HEK293T (cell line): ENCODE measurements around the gene PURB.

Source experiments
- CTCF ChIA-PET: fragments of 350-600 bp; formaldehyde crosslinking; extraction: SDS; loops from one replicate; lab custom pipeline; 2021; ENCODE audit warnings: antibody characterized with exemption, inconsistent platforms; lab: Yijun Ruan, JAX
- POLR2A ChIA-PET: fragments of 350-600 bp; formaldehyde crosslinking; extraction: SDS; loops from one replicate; lab custom pipeline; 2020; ENCODE audit warnings: antibody characterized with exemption, inconsistent platforms; lab: Yijun Ruan, JAX
- DNase-seq: peaks from one replicate; pipeline ENCODE4 v3.0.0; 2012; ENCODE audit warnings: mixed read lengths; ENCODE audit errors: extremely low spot score
- ARNT ChIP-seq: fragments of 450-650 bp; IDR thresholded peaks from 2 replicates; pipeline ENCODE4 v1.6.1; 2017; ENCODE audit warnings: mild to moderate bottlenecking
- BHLHE40 ChIP-seq: fragments of 450-650 bp; IDR thresholded peaks from 2 replicates; pipeline ENCODE4 v1.6.1; 2016; ENCODE audit warnings: mild to moderate bottlenecking, moderate library complexity, borderline replicate concordance
- CTBP1 ChIP-seq: fragments of 450-650 bp; IDR thresholded peaks from 2 replicates; pipeline ENCODE4 v1.6.1; 2016; ENCODE audit warnings: borderline replicate concordance
- ELF4 ChIP-seq: fragments of 450-650 bp; IDR thresholded peaks from 2 replicates; pipeline ENCODE4 v1.6.1; 2017; ENCODE audit warnings: antibody characterized with exemption
- FOXA1 ChIP-seq: fragments of 450-650 bp; IDR thresholded peaks from 2 replicates; pipeline ENCODE4 v1.6.1; 2016; ENCODE audit warnings: mild to moderate bottlenecking
- FOXK2 ChIP-seq: fragments of 450-650 bp; IDR thresholded peaks from 2 replicates; pipeline ENCODE4 v1.6.1; 2016; ENCODE audit warnings: mild to moderate bottlenecking
- FOXM1 ChIP-seq: fragments of 450-650 bp; IDR thresholded peaks from 2 replicates; pipeline ENCODE4 v1.6.1; 2017; ENCODE audit warnings: mild to moderate bottlenecking, borderline replicate concordance
- HDGF ChIP-seq: fragments of 450-650 bp; IDR thresholded peaks from 2 replicates; pipeline ENCODE4 v1.6.1; 2017; ENCODE audit warnings: antibody characterized with exemption, borderline replicate concordance
- L3MBTL2 ChIP-seq: fragments of 450-650 bp; conservative IDR thresholded peaks from 2 replicates; pipeline ENCODE4 v1.6.1; 2016; ENCODE audit warnings: mild to moderate bottlenecking
- LEF1 ChIP-seq: fragments of 450-650 bp; IDR thresholded peaks from 2 replicates; pipeline ENCODE4 v1.6.1; 2017; ENCODE audit warnings: mild to moderate bottlenecking, borderline replicate concordance
- NFRKB ChIP-seq: fragments of 450-650 bp; IDR thresholded peaks from 2 replicates; pipeline ENCODE4 v1.6.1; 2016; ENCODE audit warnings: mild to moderate bottlenecking, moderate library complexity
- PKNOX1 ChIP-seq: fragments of 450-650 bp; IDR thresholded peaks from 2 replicates; pipeline ENCODE4 v1.6.1; 2016
- SP1 ChIP-seq: fragments of 450-650 bp; IDR thresholded peaks from 2 replicates; pipeline ENCODE4 v1.6.1; 2017
- SUZ12 ChIP-seq: fragments of 450-650 bp; IDR thresholded peaks from 2 replicates; pipeline ENCODE4 v1.6.1; 2016; ENCODE audit warnings: mild to moderate bottlenecking
- TARDBP ChIP-seq: fragments of 450-650 bp; IDR thresholded peaks from 2 replicates; pipeline ENCODE4 v1.6.1; 2016
- ZNF384 ChIP-seq: fragments of 450-650 bp; IDR thresholded peaks from 2 replicates; pipeline ENCODE4 v1.6.1; 2016

Gene PURB

GRCh38 chr7:44920119-44920518 is 34.8 kb upstream of the PURB start:
- DNase-seq = no peak
- TF ChIP-seq LEF1 = no peak
- no peak for TF ChIP-seq ZNF384
- no peak for TF ChIP-seq ARNT
- no peak for TF ChIP-seq BHLHE40
- no peak for TF ChIP-seq FOXA1
- TF ChIP-seq HDGF = no peak
- no peak for TF ChIP-seq L3MBTL2
- TF ChIP-seq ELF4 = no peak
- TF ChIP-seq NFRKB = no peak
- no peak for TF ChIP-seq PKNOX1
- TF ChIP-seq SP1 = no peak
- no peak for TF ChIP-seq CTBP1
- POLR2A ChIA-PET = interaction anchor here (0.6 to 1.3 kb wide), 5 partner anchors 35 to 346 kb away, joined by 3 to 5 read pairs (median 3); partner anchors contain the start of genes DDX56 and H2AZ2
- CTCF ChIA-PET = interaction anchor here (0.8 to 1.4 kb wide), 2 partner anchors 45 to 65 kb away, joined by 3 to 6 read pairs; no protein-coding TSS in a partner anchor

- no peak for TF ChIP-seq BHLHE40
- TF ChIP-seq TARDBP = no peak
- TF ChIP-seq ZNF384 = no peak
- no peak for TF ChIP-seq ARNT
- no peak for TF ChIP-seq FOXM1
- ChIA-PET POLR2A (no interaction called here), CTCF (no interaction called here)
- no peak for DNase-seq
These were observed 32.7 kb upstream of the PURB start for GRCh38 chr7:44918029-44918428.

GRCh38 chr7:44917465-44917864 is 32.1 kb upstream of the PURB start:
- POLR2A ChIA-PET = no interaction called here
- CTCF ChIA-PET = no interaction called here
- TF ChIP-seq NFRKB = no peak
- TF ChIP-seq FOXK2 = no peak
- TF ChIP-seq FOXA1 = no peak
- TF ChIP-seq ZNF384 = no peak
- no peak for TF ChIP-seq TARDBP
- no peak for TF ChIP-seq BHLHE40
- TF ChIP-seq SP1 = no peak
- no peak for TF ChIP-seq FOXM1
- DNase-seq = no peak

- TF ChIP-seq L3MBTL2 (no peak), FOXA1 (no peak), CTBP1 (no peak), LEF1 (no peak), FOXK2 (no peak), ZNF384 (no peak), HDGF (no peak), SUZ12 (no peak), ELF4 (no peak)
- DNase-seq = no peak
- POLR2A ChIA-PET = no interaction called here
- CTCF ChIA-PET = no interaction called here
These were observed 29.8 kb upstream of the PURB start for GRCh38 chr7:44914992-44915607.

GRCh38 chr7:44912775-44913347 is 27.5 kb upstream of the PURB start:
- POLR2A ChIA-PET = interaction anchor here (1.7 to 2.0 kb wide), 2 partner anchors 27 to 65 kb away, joined by 6 to 9 read pairs; partner anchors contain the start of genes H2AZ2 and PURB
- no peak for TF ChIP-seq LEF1
- no peak for TF ChIP-seq BHLHE40
- TF ChIP-seq CTBP1 = no peak
- TF ChIP-seq ARNT = no peak
- no peak for TF ChIP-seq SP1
- no peak for TF ChIP-seq PKNOX1
- CTCF ChIA-PET = no interaction called here
- no peak for DNase-seq

- ChIA-PET CTCF (no interaction called here), POLR2A (interaction anchor here (1.7 to 2.0 kb wide), 2 partner anchors 27 to 64 kb away, joined by 6 to 9 read pairs; partner anchors contain the start of genes H2AZ2 and PURB)
- DNase-seq = no peak
- TF ChIP-seq SP1 (no peak), L3MBTL2 (no peak)
These were observed 26.6 kb upstream of the PURB start for GRCh38 chr7:44911911-44912310.

GRCh38 chr7:44909596-44910389 is 24.5 kb upstream of the PURB start:
- TF ChIP-seq ELF4 = no peak
- no peak for TF ChIP-seq FOXM1
- no peak for TF ChIP-seq SUZ12
- no peak for TF ChIP-seq HDGF
- TF ChIP-seq ZNF384 = no peak
- no peak for TF ChIP-seq PKNOX1
- no peak for TF ChIP-seq ARNT
- no peak for TF ChIP-seq TARDBP
- TF ChIP-seq FOXK2 = no peak
- TF ChIP-seq LEF1 = no peak
- TF ChIP-seq NFRKB = no peak
- no peak for TF ChIP-seq CTBP1
- no peak for TF ChIP-seq SP1
- TF ChIP-seq L3MBTL2 = no peak
- TF ChIP-seq BHLHE40 = no peak
- no peak for TF ChIP-seq FOXA1
- DNase-seq = no peak
- CTCF ChIA-PET = no interaction called here
- POLR2A ChIA-PET = interaction anchor here (1.2 kb wide), 1 partner anchor 24 kb away, joined by 3 read pairs; no protein-coding TSS in a partner anchor
